Tibial nerve (tissue), 4 donors: Measurements from ENCODE around the gene TGM2. TPM values are rescaled to one million over a fixed set of nuclear protein-coding genes. Genes with fewer than 3 reads are reported as not detected.

ENCODE experiments used
- DNase-seq, 2 donors: peaks; one replicate each; pipeline ENCODE4 v3.0.0-alpha.2; 2019; ENCODE audit warnings: low spot score in 2 of 2
- H3K27ac ChIP-seq, 4 donors: fragments of 200-600 bp; sonication (generic) in 3 of 4; one replicate each; pipeline ENCODE4 v1.5.1; 2017 to 2019; ENCODE audit warnings: mild to moderate bottlenecking in 1 of 4
- H3K27me3 ChIP-seq, 2 donors: fragments of 200-600 bp; sonication (generic) in 1 of 2; one replicate each; pipeline versions ENCODE4 v1.5.1 to v1.6.0; 2017 to 2019
- H3K36me3 ChIP-seq, 3 donors: fragments of 200-600 bp; sonication (generic); one replicate each; pipeline ENCODE4 v1.5.1; 2018 to 2019
- H3K4me1 ChIP-seq, 4 donors: fragments of 200-600 bp; sonication (generic) in 3 of 4; one replicate each; pipeline ENCODE4 v1.5.1; 2017 to 2019
- H3K4me3 ChIP-seq, 4 donors: fragments of 200-600 bp; sonication (generic) in 3 of 4; one replicate each; pipeline ENCODE4 v1.5.1; 2017 to 2019; ENCODE audit warnings: mild to moderate bottlenecking in 1 of 4, moderate library complexity in 1 of 4
- H3K9me3 ChIP-seq, 4 donors: fragments of 200-600 bp; sonication (generic) in 3 of 4; one replicate each; pipeline ENCODE4 v1.5.1; 2017 to 2019
- CTCF ChIP-seq, 5 experiments: fragments of 200-600 bp in 3 of 5; fragments of 450-650 bp in 2 of 5; sonication (generic) in 3 of 5; IDR thresholded peaks; one replicate each; pipeline ENCODE4 v1.5.1; 2016 to 2019; ENCODE audit warnings: antibody characterized with exemption in 5 of 5, mild to moderate bottlenecking in 3 of 5, moderate library complexity in 2 of 5
- EP300 ChIP-seq, 2 donors: sonication (generic); formaldehyde crosslinking; IDR thresholded peaks; one replicate each; pipeline ENCODE4 v1.6.1; 2017; ENCODE audit warnings: antibody characterized with exemption in 2 of 2, mild to moderate bottlenecking in 1 of 2
- POLR2A ChIP-seq, 2 donors: fragments of 450-650 bp; IDR thresholded peaks; one replicate each; pipeline ENCODE4 v1.6.1; 2017; ENCODE audit warnings: antibody characterized with exemption in 2 of 2, mild to moderate bottlenecking in 2 of 2, moderate library complexity in 2 of 2
- WGBS, 2 donors: methylation state at CpG; one replicate each; pipeline ENCODE4 v1.1.5; 2018; 5-methylcytosine and 5-hydroxymethylcytosine counted together
- total RNA-seq, 4 donors: library from RNA; depleted of rRNA; stranded (reverse); fragments of >200 nt; gene quantifications; one replicate each; pipeline ENCODE4 v1.1.0, GENCODE V29; 2016

Gene TGM2
- total RNA-seq, 4 donors from 2014 or later = 17.0 to 87.6 (median 55.8) TPM

- Histone ChIP-seq H3K4me3 (no peak overlapping the region), H3K27ac (no peak overlapping the region), H3K36me3 (no peaks in the 10 kb centered on the region), H3K9me3 (no peaks in the 10 kb centered on the region), H3K27me3 (no peaks in the 10 kb centered on the region), H3K4me1 (peaks cover 0 to 3% (median 0%) of the 10 kb centered on the region in 4 donors)
- DNase-seq = no peak
- WGBS, 2 donors = 62 to 66% methylated on average over 3 of the region's 3 CpGs
- no peak for TF ChIP-seq POLR2A (IDR thresholded peaks at IDR 0.05)
- no peak for TF ChIP-seq EP300 (IDR thresholded peaks at IDR 0.05)
- TF ChIP-seq CTCF (IDR thresholded peaks at IDR 0.05) = no peak
Observed at GRCh38 chr20:38117635-38118034, 47.4 kb downstream of the TGM2 start.

GRCh38 chr20:38117205-38117604 is 47.9 kb downstream of the TGM2 start:
- H3K4me3 ChIP-seq = no peak overlapping the region
- DNase-seq = no peak
- H3K27ac ChIP-seq = no peak overlapping the region
- no peaks in the 10 kb centered on the region for H3K9me3 ChIP-seq
- WGBS, 2 donors = 89 to 92% methylated on average over 2 of the region's 2 CpGs
- peaks cover 0 to 3% (median 0%) of the 10 kb centered on the region in 4 donors for H3K4me1 ChIP-seq
- H3K36me3 ChIP-seq = no peaks in the 10 kb centered on the region
- TF ChIP-seq POLR2A (IDR thresholded peaks at IDR 0.05) = no peak
- no peak for TF ChIP-seq EP300 (IDR thresholded peaks at IDR 0.05)
- no peak for TF ChIP-seq CTCF (IDR thresholded peaks at IDR 0.05)
- no peaks in the 10 kb centered on the region for H3K27me3 ChIP-seq

- H3K36me3 ChIP-seq = no peaks in the 10 kb centered on the region
- no peak overlapping the region for H3K4me3 ChIP-seq
- no peak for DNase-seq
- no peaks in the 10 kb centered on the region for H3K9me3 ChIP-seq
- no peak overlapping the region for H3K27ac ChIP-seq
- TF ChIP-seq CTCF (IDR thresholded peaks at IDR 0.05) (no peak), POLR2A (IDR thresholded peaks at IDR 0.05) (no peak), EP300 (IDR thresholded peaks at IDR 0.05) (no peak)
- H3K27me3 ChIP-seq = no peaks in the 10 kb centered on the region
- WGBS, 2 donors = 59 to 61% methylated on average over 3 of the region's 3 CpGs
- H3K4me1 ChIP-seq = peaks cover 0 to 3% (median 0%) of the 10 kb centered on the region in 4 donors
Observed at GRCh38 chr20:38116409-38117165, 48.5 kb downstream of the TGM2 start.

GRCh38 chr20:38115896-38116295 is 49.2 kb downstream of the TGM2 start:
- TF ChIP-seq POLR2A (IDR thresholded peaks at IDR 0.05) (no peak), CTCF (IDR thresholded peaks at IDR 0.05) (no peak), EP300 (IDR thresholded peaks at IDR 0.05) (no peak)
- no peak overlapping the region for H3K27ac ChIP-seq
- no peak overlapping the region for H3K4me3 ChIP-seq
- no peaks in the 10 kb centered on the region for H3K9me3 ChIP-seq
- DNase-seq = no peak
- H3K4me1 ChIP-seq = peaks cover 0 to 5% (median under 1%) of the 10 kb centered on the region in 4 donors
- no peaks in the 10 kb centered on the region for H3K36me3 ChIP-seq
- no peaks in the 10 kb centered on the region for H3K27me3 ChIP-seq
- 77 to 78% methylated on average over 2 of the region's 2 CpGs for WGBS, 2 donors

GRCh38 chr20:38115205-38115604 is 49.9 kb downstream of the TGM2 start:
- Histone ChIP-seq H3K4me1 (peaks cover 0 to 9% (median 4%) of the 10 kb centered on the region in 4 donors), H3K36me3 (no peaks in the 10 kb centered on the region), H3K4me3 (no peak overlapping the region), H3K9me3 (no peaks in the 10 kb centered on the region), H3K27me3 (no peaks in the 10 kb centered on the region), H3K27ac (no peak overlapping the region)
- 94 to 100% methylated on average over 1 of the region's 1 CpG for WGBS, 2 donors
- TF ChIP-seq POLR2A (IDR thresholded peaks at IDR 0.05) = no peak
- TF ChIP-seq EP300 (IDR thresholded peaks at IDR 0.05) = no peak
- TF ChIP-seq CTCF (IDR thresholded peaks at IDR 0.05) = no peak
- no peak for DNase-seq
